Activated T-helper 1 cell treated with anti-CD3 and anti-CD28 coated beads, Interleukin-12 subunit alpha, Interleukin-12 subunit beta, Interleukin-2, Interleukin-4 antibody, amounts not matched to agents 30 ng/mL and 10 ng/mL and 1 ng/mL, durations not matched to agents 14 hours and 24 hours and 36 hours (primary cell): ENCODE measurements around the gene SLC13A3. TPM values are rescaled to one million over a fixed set of nuclear protein-coding genes. Genes with fewer than 3 reads are reported as not detected.

Experiments used
- DNase-seq: peaks from one replicate; pipeline ENCODE4 v3.0.0; 2021; ENCODE audit warnings: low spot score
- H3K27ac Mint-ChIP-seq: one replicate; pipeline ENCODE4 v1.8.0; 2021; ENCODE audit warnings: mild to moderate bottlenecking, mixed read lengths
- H3K27me3 Mint-ChIP-seq: one replicate; pipeline ENCODE4 v1.8.0; 2022; ENCODE audit warnings: mild to moderate bottlenecking, moderate library complexity, mixed read lengths; ENCODE audit not compliant: insufficient read depth
- H3K36me3 Mint-ChIP-seq: one replicate; pipeline ENCODE4 v1.8.0; 2021; ENCODE audit warnings: low read depth, mixed read lengths
- H3K4me1 Mint-ChIP-seq: one replicate; pipeline ENCODE4 v1.8.0; 2021; ENCODE audit warnings: low read depth, mixed read lengths
- H3K4me3 Mint-ChIP-seq: one replicate; pipeline ENCODE4 v1.8.0; 2021; ENCODE audit warnings: mild to moderate bottlenecking, moderate library complexity, mixed read lengths
- H3K9me3 Mint-ChIP-seq: one replicate; pipeline ENCODE4 v1.8.0; 2021; ENCODE audit warnings: mixed read lengths
- intact Hi-C: fragments of 100-400 bp; cut with micrococcal nuclease; formaldehyde crosslinking; loops from one replicate; pipeline ENCODE4 v1.15.1; 2024
- total RNA-seq: library from RNA; stranded (reverse); gene quantifications from 2 replicates; pipeline ENCODE4 v1.2.3, GENCODE V29; 2022

Gene SLC13A3
- total RNA-seq, 1 donor from 2014 or later = not detected

GRCh38 chr20:46544576-46544975 lies 106.7 kb downstream of the SLC13A3 start:
- DNase-seq = no peak
- Mint-ChIP-seq H3K36me3 (no peaks in the 10 kb centered on the region), H3K4me1 (peaks cover 11% of the 10 kb centered on the region), H3K4me3 (no peak overlapping the region), H3K9me3 (no peaks in the 10 kb centered on the region), H3K27ac (peak overlapping the region; percentile 96), H3K27me3 (peaks cover 5% of the 10 kb centered on the region)
- intact Hi-C loops = loop anchor here (1.0 to 2.0 kb wide), 6 partner anchors 14 to 144 kb away; partner anchors contain the start of genes ELMO2, TP53RK and ZNF334

DNA sequence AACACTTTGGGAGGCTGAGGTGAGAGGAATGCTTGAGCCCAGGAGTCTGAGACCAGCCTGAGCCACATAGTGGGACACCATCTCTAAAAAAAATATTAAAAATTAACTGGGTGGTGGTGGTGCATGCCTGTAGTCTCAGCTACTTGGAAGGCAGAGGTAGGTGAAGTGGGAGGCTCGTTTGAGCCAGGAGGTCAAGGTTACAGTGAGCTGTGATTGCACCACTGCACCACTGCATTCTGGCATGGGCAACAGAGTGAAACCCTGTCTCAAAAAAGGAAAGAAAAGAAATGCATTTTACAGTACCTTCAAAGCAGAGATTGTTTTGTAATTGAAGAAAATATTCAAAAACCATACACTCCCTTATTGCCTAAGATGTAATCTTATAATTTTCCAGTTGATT lies 107.3 kb downstream of the SLC13A3 start:
- Mint-ChIP-seq H3K9me3 (no peaks in the 10 kb centered on the region), H3K27ac (no peak overlapping the region)
- intact Hi-C loops = loop anchor here (1.0 to 2.0 kb wide), 6 partner anchors 15 to 145 kb away; partner anchors contain the start of genes ELMO2, TP53RK and ZNF334

GRCh38 chr20:46543033-46543432 lies 108.2 kb downstream of the SLC13A3 start:
- intact Hi-C loops = no loop called here
- Mint-ChIP-seq H3K36me3 (no peaks in the 10 kb centered on the region), H3K9me3 (no peaks in the 10 kb centered on the region)

More for the DNA sequence above, 107.3 kb downstream of the SLC13A3 start:
- Mint-ChIP-seq H3K36me3 (no peaks in the 10 kb centered on the region), H3K4me1 (peaks cover 11% of the 10 kb centered on the region), H3K27me3 (peaks cover 9% of the 10 kb centered on the region), H3K4me3 (no peak overlapping the region)
- DNase-seq = no peak

GRCh38 chr20:46541229-46541935 lies 109.9 kb downstream of the SLC13A3 start:
- H3K36me3 Mint-ChIP-seq = no peaks in the 10 kb centered on the region
- intact Hi-C loops = no loop called here
- peaks cover 19% of the 10 kb centered on the region for H3K27me3 Mint-ChIP-seq
- H3K4me3 Mint-ChIP-seq = no peak overlapping the region
- H3K4me1 Mint-ChIP-seq = peaks cover 11% of the 10 kb centered on the region
- no peaks in the 10 kb centered on the region for H3K9me3 Mint-ChIP-seq
- no peak for DNase-seq
- no peak overlapping the region for H3K27ac Mint-ChIP-seq

More at GRCh38 chr20:46543033-46543432, 108.2 kb downstream of the SLC13A3 start:
- Mint-ChIP-seq H3K27me3 (peaks cover 11% of the 10 kb centered on the region), H3K4me3 (no peak overlapping the region), H3K27ac (peak overlapping the region; percentile 46), H3K4me1 (peaks cover 11% of the 10 kb centered on the region)
- DNase-seq = no peak

DNA sequence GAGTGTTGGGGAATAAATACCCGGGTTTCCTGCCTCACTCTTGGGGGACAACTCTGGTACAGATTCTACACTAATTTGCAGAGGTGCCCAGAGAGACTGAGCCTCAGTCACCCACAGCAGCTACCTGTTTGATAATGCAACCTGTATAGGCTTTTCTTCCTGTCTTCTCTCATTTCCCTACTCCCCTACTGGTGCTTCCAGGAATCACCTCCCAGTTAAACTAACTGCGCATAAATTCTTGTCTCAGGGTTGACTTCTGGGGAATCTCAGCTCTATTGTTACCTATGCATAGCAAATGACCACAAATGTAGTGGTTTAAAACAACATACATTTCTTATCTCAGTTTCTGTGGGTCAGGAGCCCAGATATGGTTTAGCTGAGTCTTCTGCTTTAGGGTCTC lies 112.1 kb downstream of the SLC13A3 start:
- no peak for DNase-seq
- Mint-ChIP-seq H3K27me3 (peaks cover 21% of the 10 kb centered on the region), H3K4me3 (no peak overlapping the region), H3K27ac (no peak overlapping the region), H3K9me3 (no peaks in the 10 kb centered on the region), H3K4me1 (no peaks in the 10 kb centered on the region), H3K36me3 (no peaks in the 10 kb centered on the region)
- intact Hi-C loops = no loop called here

DNA sequence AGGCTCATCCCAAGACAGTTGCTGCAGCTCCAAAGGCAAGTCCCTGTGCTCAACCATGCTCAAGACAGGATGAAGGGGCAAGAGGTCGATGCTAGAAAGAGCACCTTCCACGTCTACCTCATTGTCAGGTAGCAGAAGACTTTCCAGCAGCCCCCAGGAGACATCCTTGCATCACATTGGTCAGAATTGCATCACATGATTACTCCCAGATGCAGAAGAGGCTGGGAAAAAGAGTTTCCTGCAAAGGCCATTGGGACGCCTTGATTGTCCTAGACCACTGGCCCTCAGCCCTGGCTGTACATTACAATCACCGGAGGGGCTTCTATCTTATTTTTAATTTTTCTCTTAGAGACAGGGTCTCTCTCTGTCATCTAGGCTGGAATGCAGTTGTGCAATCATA lies 120.6 kb downstream of the SLC13A3 start:
- peaks cover 33% of the 10 kb centered on the region for H3K27me3 Mint-ChIP-seq
- intact Hi-C loops = no loop called here

GRCh38 chr20:46523696-46524328 lies 127.4 kb downstream of the SLC13A3 start:
- Mint-ChIP-seq H3K27me3 (peaks cover 13% of the 10 kb centered on the region), H3K9me3 (no peaks in the 10 kb centered on the region), H3K27ac (no peak overlapping the region), H3K36me3 (no peaks in the 10 kb centered on the region), H3K4me3 (no peak overlapping the region), H3K4me1 (no peaks in the 10 kb centered on the region)
- intact Hi-C loops = loop anchor here (10.0 kb wide), 1 partner anchor 1779 kb away; the partner anchor contains the start of gene KCNK15
- no peak for DNase-seq

More for the DNA sequence above, 120.6 kb downstream of the SLC13A3 start:
- Mint-ChIP-seq H3K9me3 (no peaks in the 10 kb centered on the region), H3K4me1 (no peaks in the 10 kb centered on the region), H3K36me3 (no peaks in the 10 kb centered on the region), H3K27ac (no peak overlapping the region), H3K4me3 (no peak overlapping the region)
- DNase-seq = no peak

DNA sequence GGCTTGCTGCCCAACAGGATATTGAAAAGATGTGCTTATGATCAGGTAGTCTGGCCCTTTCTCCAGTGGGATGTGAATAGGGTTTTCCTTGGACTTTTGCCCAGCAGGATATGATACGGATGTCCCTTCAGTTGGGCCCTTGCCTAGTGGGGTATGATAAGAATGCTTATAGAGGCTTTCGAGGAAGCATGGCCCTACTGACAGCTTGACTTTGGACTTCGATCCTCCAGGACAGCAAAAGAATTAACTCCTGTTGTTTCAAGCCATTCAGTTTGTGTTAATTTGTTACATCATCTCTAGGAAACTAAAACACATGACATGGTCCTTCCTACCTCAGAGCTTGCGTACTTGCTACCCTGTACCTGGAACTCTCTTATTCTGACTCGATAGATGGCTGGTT lies 128.2 kb downstream of the SLC13A3 start:
- intact Hi-C loops = loop anchor here (10.0 kb wide), 1 partner anchor 1778 kb away; the partner anchor contains the start of gene KCNK15
- Mint-ChIP-seq H3K36me3 (no peaks in the 10 kb centered on the region), H3K4me3 (no peak overlapping the region), H3K27ac (no peak overlapping the region), H3K27me3 (peaks cover 8% of the 10 kb centered on the region), H3K4me1 (no peaks in the 10 kb centered on the region), H3K9me3 (no peaks in the 10 kb centered on the region)
- DNase-seq = no peak

DNA sequence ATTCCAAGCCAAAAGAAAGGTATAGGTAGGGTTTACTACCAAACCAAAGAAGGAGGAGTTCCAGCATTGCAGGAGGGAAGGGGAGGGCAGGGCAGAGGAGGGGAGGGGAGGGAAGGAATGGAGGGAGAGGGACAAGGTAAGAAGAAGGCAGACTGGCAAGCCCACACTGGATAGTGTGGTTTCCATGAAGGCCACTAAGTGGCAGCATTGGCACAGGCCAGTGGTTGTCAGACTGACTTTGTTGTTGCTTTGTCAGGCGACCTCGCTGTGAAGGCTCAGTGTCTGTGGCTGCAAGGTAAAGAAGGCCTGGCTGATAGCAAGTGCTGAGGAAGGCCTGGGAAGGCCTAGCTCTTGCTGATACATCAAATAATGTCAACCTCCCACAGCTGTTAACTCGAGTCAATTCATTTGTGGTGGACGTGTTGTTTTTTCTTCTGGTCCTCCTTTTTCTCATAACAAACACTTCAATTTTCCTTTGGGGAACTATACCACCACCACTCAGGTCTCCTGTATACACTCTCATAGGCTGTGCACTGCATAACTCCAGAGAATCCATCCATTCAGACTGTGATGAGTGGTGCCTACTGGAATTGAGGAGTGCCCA lies 130.2 kb downstream of the SLC13A3 start:
- intact Hi-C loops = loop anchor here (1.0 to 10.0 kb wide), 4 partner anchors 41 to 1776 kb away; partner anchors contain the start of gene KCNK15
- no peak overlapping the region for H3K27ac Mint-ChIP-seq
- H3K27me3 Mint-ChIP-seq = no peaks in the 10 kb centered on the region
- H3K4me1 Mint-ChIP-seq = no peaks in the 10 kb centered on the region
- H3K9me3 Mint-ChIP-seq = no peaks in the 10 kb centered on the region
- DNase-seq = peak; percentile 39
- no peaks in the 10 kb centered on the region for H3K36me3 Mint-ChIP-seq
- H3K4me3 Mint-ChIP-seq = no peak overlapping the region

DNA sequence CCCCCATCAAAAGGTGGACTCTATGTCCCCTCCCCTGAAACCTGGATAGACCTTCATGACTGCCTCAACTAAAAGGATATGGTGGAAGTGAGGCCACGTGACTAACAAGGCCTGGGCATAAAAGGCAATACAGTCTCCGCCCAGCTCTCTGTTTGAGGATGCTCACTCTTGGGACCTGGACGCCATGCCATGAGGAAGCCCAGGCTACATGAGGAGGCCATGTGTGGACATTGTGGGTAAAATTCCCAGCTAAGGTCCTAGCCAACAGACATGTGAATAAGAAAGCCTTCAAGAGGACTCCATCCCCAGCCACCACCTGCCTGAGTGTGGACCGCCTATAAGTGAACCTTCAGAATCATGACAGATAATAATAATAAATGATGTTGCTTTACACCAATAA lies 130.7 kb downstream of the SLC13A3 start:
- no peaks in the 10 kb centered on the region for H3K9me3 Mint-ChIP-seq
- H3K27ac Mint-ChIP-seq = no peak overlapping the region
- no peak for DNase-seq
- intact Hi-C loops = loop anchor here (2.0 to 10.0 kb wide), 2 partner anchors 232 to 1776 kb away; partner anchors contain the start of gene KCNK15
- no peaks in the 10 kb centered on the region for H3K36me3 Mint-ChIP-seq
- H3K4me1 Mint-ChIP-seq = no peaks in the 10 kb centered on the region
- H3K27me3 Mint-ChIP-seq = no peaks in the 10 kb centered on the region
- no peak overlapping the region for H3K4me3 Mint-ChIP-seq

- Mint-ChIP-seq H3K4me3 (no peak overlapping the region), H3K27me3 (no peaks in the 10 kb centered on the region), H3K9me3 (no peaks in the 10 kb centered on the region), H3K36me3 (no peaks in the 10 kb centered on the region), H3K27ac (no peak overlapping the region), H3K4me1 (no peaks in the 10 kb centered on the region)
- DNase-seq = no peak
- intact Hi-C loops = loop anchor here (2.0 to 10.0 kb wide), 2 partner anchors 233 to 1775 kb away; partner anchors contain the start of gene KCNK15
Measured at GRCh38 chr20:46519471-46520068, 131.7 kb downstream of the SLC13A3 start.

DNA sequence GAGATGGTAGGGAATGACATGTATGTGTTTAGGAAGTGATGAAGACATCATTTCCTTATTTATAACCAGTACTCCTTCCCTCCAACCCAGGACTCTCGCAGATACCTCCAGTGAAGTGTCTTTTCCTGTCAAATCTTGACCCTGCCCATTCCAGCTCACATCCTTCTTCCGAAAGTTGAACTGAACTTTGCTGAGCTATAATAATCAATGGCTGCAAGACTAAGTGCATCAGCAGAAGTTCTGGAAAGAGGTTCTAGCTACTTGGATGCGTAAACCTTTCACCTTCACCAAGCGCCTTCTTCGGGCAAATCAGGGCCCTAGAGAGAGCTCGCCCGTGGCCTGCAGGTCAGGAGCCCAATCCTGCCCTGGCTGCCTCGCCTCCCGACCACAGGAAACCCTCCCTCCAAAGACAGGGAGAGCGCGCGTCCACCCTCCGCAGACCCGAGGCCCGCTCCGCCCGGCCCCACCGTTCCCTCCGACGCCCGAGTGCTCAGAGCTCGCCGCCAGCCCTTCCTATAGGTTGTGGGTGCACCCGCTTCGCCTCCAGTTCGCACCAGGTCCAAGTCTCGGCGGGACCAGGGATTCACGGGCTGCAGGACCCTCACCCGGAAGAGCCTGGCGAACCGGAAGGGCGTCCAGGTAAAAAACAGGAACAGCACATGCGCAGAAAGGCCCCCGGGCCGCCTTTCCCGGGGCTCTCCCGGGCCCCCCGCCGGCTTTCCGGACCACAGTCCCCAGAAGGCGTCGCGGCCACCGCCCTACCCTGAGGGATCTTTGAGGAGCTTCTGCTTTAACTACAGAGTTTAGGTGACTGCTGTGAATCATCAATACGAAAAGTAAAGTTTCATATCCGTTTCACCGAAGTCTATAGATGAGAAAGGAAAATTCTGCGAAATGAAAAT lies 138.1 kb downstream of the SLC13A3 start, which contains the start of gene ZNF334:
Gene ZNF334 (minus strand): TSS at position 617 of the 902 bp plus-strand sequence. CDS start 1,457 bp downstream, outside the sequence.
- Mint-ChIP-seq H3K9me3 (peaks cover 11% of the 10 kb centered on the region), H3K4me1 (peaks cover 30% of the 10 kb centered on the region), H3K36me3 (peaks cover 6% of the 10 kb centered on the region), H3K4me3 (peak within 1 kb of the TSS; percentile 81), H3K27ac (peak within 1 kb of the TSS; percentile 59), H3K27me3 (no peaks in the 10 kb centered on the region)
- intact Hi-C loops = loop anchor here (2.0 kb wide), 1 partner anchor 32 kb away; no protein-coding TSS in a partner anchor
- DNase-seq = peak; percentile 21
